Stimulated activated CD8-positive, alpha-beta memory T cell treated with anti-CD3 and anti-CD28 coated beads, Interleukin-4, amount 100 ng/mL, for 24 hours (primary cell): Measurements from ENCODE around the gene SFMBT2.
"Not testable (repeated sequence)": the region's sequence is repeated elsewhere in the genome, so short reads cannot be mapped to it uniquely, and the experiment has no call there.

Experiments
- DNase-seq: peaks from one replicate; pipeline ENCODE4 v3.0.0-alpha.2; 2020; ENCODE audit warnings: low read depth

Gene SFMBT2

GRCh38 chr10:7401156-7401555, 9.7 kb downstream of the SFMBT2 start:
- DNase-seq, result no peak

- DNase-seq, result no peak
Observed at GRCh38 chr10:7400068-7400715, 10.6 kb downstream of the SFMBT2 start.

- DNase-seq, result no peak
Observed at GRCh38 chr10:7399533-7399932, 11.3 kb downstream of the SFMBT2 start.

- no peak for DNase-seq
Observed at GRCh38 chr10:7397049-7398035, 13.5 kb downstream of the SFMBT2 start.

- DNase-seq, result not testable (repeated sequence)
Observed at GRCh38 chr10:7392301-7392700, 18.5 kb downstream of the SFMBT2 start.

GRCh38 chr10:7391748-7392147, 19.1 kb downstream of the SFMBT2 start:
- DNase-seq, result no peak

GRCh38 chr10:7390689-7391110, 20.1 kb downstream of the SFMBT2 start:
- DNase-seq, result not testable (repeated sequence)

- no peak for DNase-seq
Observed at GRCh38 chr10:7389844-7390243, 21.0 kb downstream of the SFMBT2 start.

GRCh38 chr10:7389346-7389745, 21.5 kb downstream of the SFMBT2 start:
- no peak for DNase-seq

- no peak for DNase-seq
Observed at GRCh38 chr10:7388602-7389001, 22.2 kb downstream of the SFMBT2 start.

GRCh38 chr10:7388149-7388548, 22.7 kb downstream of the SFMBT2 start:
- DNase-seq, result not testable (repeated sequence)

GRCh38 chr10:7385114-7385513, 25.7 kb downstream of the SFMBT2 start:
- DNase-seq, result no peak

- DNase-seq, result no peak
Observed at GRCh38 chr10:7383442-7383841, 27.4 kb downstream of the SFMBT2 start.

GRCh38 chr10:7380704-7381241, 30.1 kb downstream of the SFMBT2 start:
- DNase-seq, result no peak

- DNase-seq, result no peak
Observed at GRCh38 chr10:7378602-7379403, 32.0 kb downstream of the SFMBT2 start.

GRCh38 chr10:7377614-7378248, 33.1 kb downstream of the SFMBT2 start:
- DNase-seq, result no peak

GRCh38 chr10:7374795-7375194, 36.0 kb downstream of the SFMBT2 start:
- DNase-seq, result no peak

GRCh38 chr10:7373039-7373438, 37.8 kb downstream of the SFMBT2 start:
- no peak for DNase-seq

- no peak for DNase-seq
Observed at GRCh38 chr10:7372504-7372903, 38.3 kb downstream of the SFMBT2 start.

- DNase-seq, result no peak
Observed at GRCh38 chr10:7370511-7370910, 40.3 kb downstream of the SFMBT2 start.

GRCh38 chr10:7365027-7365745, 45.6 kb downstream of the SFMBT2 start:
- no peak for DNase-seq
